Hypothalamus (tissue), 51 donors: ENCODE data around the gene CDK7.
"Not testable (repeated sequence)": the region's sequence is repeated elsewhere in the genome, so short reads cannot be mapped to it uniquely, and the experiment has no call there.

Source experiments
- DNase-seq, 51 donors: peaks; one replicate each; lab custom pipeline; 2025; lab: John Stamatoyannopoulos, UW

CDK7 gene

GRCh38 chr5:69234457-69235268, at the start of gene CDK7:
Gene CDK7, plus strand, starts transcription at chr5:69234886. Its CDS starts 90 bp downstream, at chr5:69234976.
- DNase-seq: peak; percentile 60 to 95 (median 87)

GRCh38 chr5:69187342-69187741, 47.3 kb upstream of the CDK7 start:
- no peak for DNase-seq

GRCh38 chr5:69188811-69189161, 45.9 kb upstream of the CDK7 start:
- DNase-seq: peak in 1 of 51 donors; percentile 24

- peak; percentile 12 to 93 (median 75) for DNase-seq
Measured at GRCh38 chr5:69189162-69190086, 45.3 kb upstream of the CDK7 start, which contains the start of gene CENPH. Gene CENPH, plus strand, starts transcription at chr5:69189583. Its CDS starts 52 bp downstream, at chr5:69189635.

GRCh38 chr5:69202497-69202896, 32.2 kb upstream of the CDK7 start:
- DNase-seq: no peak

GRCh38 chr5:69206528-69207190, 28.0 kb upstream of the CDK7 start:
- DNase-seq: no peak

GRCh38 chr5:69209602-69210001, 25.1 kb upstream of the CDK7 start:
- DNase-seq: no peak

- no peak for DNase-seq
Measured at GRCh38 chr5:69211200-69211599, 23.5 kb upstream of the CDK7 start.

GRCh38 chr5:69212022-69212421, 22.7 kb upstream of the CDK7 start:
- no peak for DNase-seq

GRCh38 chr5:69213513-69214215, 21.0 kb upstream of the CDK7 start:
- no peak for DNase-seq

GRCh38 chr5:69217151-69217511, 17.6 kb upstream of the CDK7 start:
- no peak for DNase-seq

GRCh38 chr5:69217548-69218526, 16.8 kb upstream of the CDK7 start:
- peak; percentile 54 to 98 (median 93) for DNase-seq

- no peak for DNase-seq
Measured at GRCh38 chr5:69219939-69220338, 14.7 kb upstream of the CDK7 start.

- DNase-seq: not testable (repeated sequence)
Measured at GRCh38 chr5:69220371-69220770, 14.3 kb upstream of the CDK7 start.

GRCh38 chr5:69220833-69221232, 13.9 kb upstream of the CDK7 start:
- not testable (repeated sequence) for DNase-seq

- no peak for DNase-seq
Measured at GRCh38 chr5:69224520-69224919, 10.2 kb upstream of the CDK7 start.

GRCh38 chr5:69225860-69226259, 8.8 kb upstream of the CDK7 start:
- DNase-seq: no peak

- DNase-seq: no peak
Measured at GRCh38 chr5:69230181-69230580, 4.5 kb upstream of the CDK7 start.

GRCh38 chr5:69231281-69231680, 3.4 kb upstream of the CDK7 start:
- no peak for DNase-seq
